SHP77 treated with DMSO at 0.1 percent for 48 hours (cell line): ENCODE data around the gene MSX2.

ENCODE experiments used
- DNase-seq: peaks from one replicate; lab custom pipeline; 2025; lab: John Stamatoyannopoulos, UW

MSX2 gene

GRCh38 chr5:174718880-174719610 lies 5.3 kb upstream of the MSX2 start:
- DNase-seq = no peak

GRCh38 chr5:174719793-174720611 lies 4.4 kb upstream of the MSX2 start:
- no peak for DNase-seq

GRCh38 chr5:174720612-174721529 lies 3.5 kb upstream of the MSX2 start:
- no peak for DNase-seq

- DNase-seq = no peak
Measured at GRCh38 chr5:174721530-174722432, 2.6 kb upstream of the MSX2 start.

- no peak for DNase-seq
Measured at GRCh38 chr5:174722500-174722899, 1.9 kb upstream of the MSX2 start.

GRCh38 chr5:174723315-174723978 lies 935 bp upstream of the MSX2 start:
- no peak for DNase-seq

- DNase-seq = no peak
Measured at GRCh38 chr5:174723979-174724483, 351 bp upstream of the MSX2 start.

GRCh38 chr5:174725261-174725990 lies 1.0 kb downstream of the MSX2 start:
- DNase-seq = no peak

- DNase-seq = no peak
Measured at GRCh38 chr5:174725991-174726601, 1.7 kb downstream of the MSX2 start.

- DNase-seq = no peak
Measured at GRCh38 chr5:174726916-174727793, 2.8 kb downstream of the MSX2 start.

GRCh38 chr5:174727794-174728680 lies 3.7 kb downstream of the MSX2 start:
- DNase-seq = no peak

GRCh38 chr5:174729075-174729680 lies 4.8 kb downstream of the MSX2 start:
- DNase-seq = no peak

- no peak for DNase-seq
Measured at GRCh38 chr5:174731214-174732035, 7.0 kb downstream of the MSX2 start.

GRCh38 chr5:174732036-174733020 lies 7.9 kb downstream of the MSX2 start:
- DNase-seq = no peak
